Sigmoid colon (tissue), 4 donors: ENCODE data around the gene RTKN2.

Experiments used
- EP300 ChIP-seq, 4 donors: sonication (generic); formaldehyde crosslinking; IDR thresholded peaks; one replicate each; pipeline ENCODE4 v1.6.1; 2017; ENCODE audit warnings: antibody characterized with exemption in 4 of 4
- POLR2A ChIP-seq, 2 donors: fragments of 450-650 bp; IDR thresholded peaks; one replicate each; pipeline ENCODE4 v1.6.1; 2016; ENCODE audit warnings: antibody characterized with exemption in 2 of 2, mild to moderate bottlenecking in 2 of 2, moderate library complexity in 2 of 2
- POLR2AphosphoS5 ChIP-seq, 4 donors: sonication (generic); formaldehyde crosslinking; IDR thresholded peaks; one replicate each; pipeline ENCODE4 v1.6.1; 2017; ENCODE audit warnings: antibody characterized with exemption in 4 of 4
- TF ChIP-seq, protein P1 (sequence below), 4 experiments: fragments of 450-650 bp in 3 of 4; fragments of 200-600 bp in 1 of 4; IDR thresholded peaks; one replicate each; pipeline ENCODE4 v1.5.1; 2016 to 2019; ENCODE audit warnings: antibody characterized with exemption in 4 of 4, mild to moderate bottlenecking in 3 of 4, moderate library complexity in 2 of 4

DNA sequence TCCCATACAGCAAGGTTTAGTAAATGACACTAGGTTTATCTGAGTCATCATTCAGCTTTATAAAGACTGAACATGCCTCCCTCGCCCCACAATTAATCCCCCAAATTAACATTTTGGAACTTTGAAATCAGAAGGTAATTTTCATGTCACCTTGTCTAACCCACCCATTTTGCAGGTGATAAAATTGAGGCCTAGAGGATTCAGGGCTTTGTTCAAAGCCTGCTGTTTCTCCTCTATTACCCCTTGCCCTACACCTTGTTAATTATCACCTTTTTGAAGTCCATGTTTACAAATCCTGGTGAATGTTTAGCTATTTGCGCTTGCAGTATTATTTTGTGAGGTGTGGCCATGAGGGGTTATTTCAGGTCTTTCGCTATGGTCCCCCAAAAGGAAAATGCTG lies 120.5 kb downstream of the RTKN2 start:
- TF ChIP-seq POLR2AphosphoS5 (IDR thresholded peaks at IDR 0.05) (no peak), EP300 (IDR thresholded peaks at IDR 0.05) (no peak), POLR2A (IDR thresholded peaks at IDR 0.05) (no peak)
- TF ChIP-seq, protein P1, sequence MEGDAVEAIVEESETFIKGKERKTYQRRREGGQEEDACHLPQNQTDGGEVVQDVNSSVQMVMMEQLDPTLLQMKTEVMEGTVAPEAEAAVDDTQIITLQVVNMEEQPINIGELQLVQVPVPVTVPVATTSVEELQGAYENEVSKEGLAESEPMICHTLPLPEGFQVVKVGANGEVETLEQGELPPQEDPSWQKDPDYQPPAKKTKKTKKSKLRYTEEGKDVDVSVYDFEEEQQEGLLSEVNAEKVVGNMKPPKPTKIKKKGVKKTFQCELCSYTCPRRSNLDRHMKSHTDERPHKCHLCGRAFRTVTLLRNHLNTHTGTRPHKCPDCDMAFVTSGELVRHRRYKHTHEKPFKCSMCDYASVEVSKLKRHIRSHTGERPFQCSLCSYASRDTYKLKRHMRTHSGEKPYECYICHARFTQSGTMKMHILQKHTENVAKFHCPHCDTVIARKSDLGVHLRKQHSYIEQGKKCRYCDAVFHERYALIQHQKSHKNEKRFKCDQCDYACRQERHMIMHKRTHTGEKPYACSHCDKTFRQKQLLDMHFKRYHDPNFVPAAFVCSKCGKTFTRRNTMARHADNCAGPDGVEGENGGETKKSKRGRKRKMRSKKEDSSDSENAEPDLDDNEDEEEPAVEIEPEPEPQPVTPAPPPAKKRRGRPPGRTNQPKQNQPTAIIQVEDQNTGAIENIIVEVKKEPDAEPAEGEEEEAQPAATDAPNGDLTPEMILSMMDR (IDR thresholded peaks at IDR 0.05): no peak
